ENCODE data around the gene ARHGDIA.

ARHGDIA gene

DNA sequence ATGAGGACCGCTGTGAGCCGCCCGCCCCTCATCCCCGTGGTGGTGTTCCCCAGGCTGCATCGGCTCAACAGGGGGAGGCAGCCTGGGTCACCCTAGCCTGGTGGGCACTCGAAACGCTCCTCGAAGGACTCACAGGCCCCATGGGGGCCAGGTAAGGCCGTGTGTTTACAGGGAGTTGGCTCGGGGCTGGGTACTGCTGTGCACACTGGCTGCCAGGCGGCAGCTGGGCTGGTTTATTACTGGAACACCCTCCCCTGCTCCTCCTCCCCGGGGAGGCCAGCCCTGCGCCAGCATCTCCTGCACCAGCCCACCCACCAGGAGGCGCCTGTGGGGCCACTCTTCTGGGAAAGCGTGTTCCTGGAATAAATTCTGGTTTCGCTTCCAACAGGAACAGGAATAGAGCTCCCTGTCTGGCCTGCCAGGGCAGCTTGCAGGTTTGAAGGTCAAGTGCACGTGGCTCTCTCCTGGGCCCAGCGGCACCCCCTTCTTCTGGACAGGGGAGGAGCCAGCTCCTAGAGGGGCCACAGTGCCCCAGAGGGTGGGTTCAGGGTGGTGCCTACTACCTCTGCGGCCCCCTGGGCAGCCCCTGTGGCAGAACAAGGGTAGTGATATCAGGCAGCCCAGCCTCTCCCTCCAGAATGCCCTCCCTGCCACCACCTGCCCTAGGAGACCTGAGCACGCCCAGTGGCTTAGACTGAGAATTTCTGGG, 49.4 kb downstream of the ARHGDIA start:
- peak; percentile 74 to 86 (median 81) for DNase-seq

- no peak for DNase-seq
Measured at GRCh38 chr17:81821147-81821546, 50.0 kb downstream of the ARHGDIA start.

GRCh38 chr17:81819708-81820107, 51.4 kb downstream of the ARHGDIA start:
- no peak for DNase-seq

DNA sequence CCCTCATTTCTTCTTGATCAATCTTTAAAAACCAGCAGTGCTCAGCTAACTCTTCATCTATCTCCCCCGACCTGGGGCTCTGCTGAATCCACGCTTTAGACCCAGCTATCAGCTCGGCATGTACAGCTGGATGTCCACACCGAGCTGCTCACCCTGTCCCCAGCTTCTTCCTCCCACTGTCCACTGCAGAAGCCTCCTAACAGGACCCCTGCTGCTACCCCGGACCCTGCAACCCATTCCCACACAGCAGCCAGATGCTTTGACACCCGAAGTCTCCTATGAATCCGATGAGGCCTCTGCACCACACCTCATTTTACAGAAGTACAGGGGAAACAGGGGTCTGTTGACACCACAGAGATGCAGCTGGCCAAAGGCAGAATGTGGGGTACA, 53.4 kb downstream of the ARHGDIA start:
- no peak for DNase-seq

All from suppressor macrophage treated with lipopolysaccharide for 1 hour (primary cell).